GM15510 (cell line): ENCODE measurements around the gene AFF3.

Experiments
- POLR2A ChIP-seq: IDR thresholded peaks from 3 replicates; pipeline ENCODE4 v1.6.1; 2011; ENCODE audit warnings: borderline replicate concordance; ENCODE audit not compliant: insufficient read length; ENCODE audit errors: extremely low read depth

The AFF3 gene

GRCh38 chr2:100052650-100053049, 89.7 kb downstream of the AFF3 start:
- no peak for TF ChIP-seq POLR2A

GRCh38 chr2:100051253-100051652, 91.1 kb downstream of the AFF3 start:
- no peak for TF ChIP-seq POLR2A

GRCh38 chr2:100050685-100051084, 91.7 kb downstream of the AFF3 start:
- TF ChIP-seq POLR2A, result no peak

GRCh38 chr2:100046961-100047947, 95.1 kb downstream of the AFF3 start:
- TF ChIP-seq POLR2A, result no peak

GRCh38 chr2:100045000-100045399, 97.4 kb downstream of the AFF3 start:
- no peak for TF ChIP-seq POLR2A

- TF ChIP-seq POLR2A, result no peak
Measured at GRCh38 chr2:100043891-100044255, 98.5 kb downstream of the AFF3 start.

GRCh38 chr2:100043081-100043890, 99.1 kb downstream of the AFF3 start:
- no peak for TF ChIP-seq POLR2A

- no peak for TF ChIP-seq POLR2A
Measured at GRCh38 chr2:100042562-100042961, 99.8 kb downstream of the AFF3 start.

- no peak for TF ChIP-seq POLR2A
Measured at GRCh38 chr2:100041946-100042345, 100.4 kb downstream of the AFF3 start.

GRCh38 chr2:100041385-100041784, 101.0 kb downstream of the AFF3 start:
- TF ChIP-seq POLR2A, result no peak

- no peak for TF ChIP-seq POLR2A
Measured at GRCh38 chr2:100040906-100041305, 101.5 kb downstream of the AFF3 start.

GRCh38 chr2:100039291-100039980, 103.0 kb downstream of the AFF3 start:
- no peak for TF ChIP-seq POLR2A

GRCh38 chr2:100038011-100038410, 104.4 kb downstream of the AFF3 start:
- TF ChIP-seq POLR2A, result no peak

- TF ChIP-seq POLR2A, result no peak
Measured at GRCh38 chr2:100036793-100037192, 105.6 kb downstream of the AFF3 start.

GRCh38 chr2:100036026-100036425, 106.4 kb downstream of the AFF3 start:
- no peak for TF ChIP-seq POLR2A
